Epithelial cell of proximal tubule (primary cell): ENCODE measurements around the gene CCDC85C. TPM values are rescaled to one million over a fixed set of nuclear protein-coding genes. Genes with fewer than 3 reads are reported as not detected.

Experiments
- DNase-seq: peaks from one replicate; pipeline ENCODE4 v3.0.0-alpha.2; 2011; ENCODE audit warnings: low read depth
- H3K4me3 ChIP-seq: 2 replicates; pipeline ENCODE4 v1.5.1; 2011; ENCODE audit warnings: low read depth, mild to moderate bottlenecking, low read length
- total RNA-seq: library from RNA; depleted of rRNA; stranded (reverse); fragments of >200 nt; gene quantifications from 2 replicates; pipeline ENCODE4 v1.2.3, GENCODE V29; 2015
- TF ChIP-seq, protein P1 (sequence below): conservative IDR thresholded peaks from 2 replicates; pipeline ENCODE4 v1.5.1; 2012; ENCODE audit warnings: low read depth, mild to moderate bottlenecking, low read length

Gene CCDC85C
- total RNA-seq, 1 donor from 2014 or later, result 29.6 TPM

DNA sequence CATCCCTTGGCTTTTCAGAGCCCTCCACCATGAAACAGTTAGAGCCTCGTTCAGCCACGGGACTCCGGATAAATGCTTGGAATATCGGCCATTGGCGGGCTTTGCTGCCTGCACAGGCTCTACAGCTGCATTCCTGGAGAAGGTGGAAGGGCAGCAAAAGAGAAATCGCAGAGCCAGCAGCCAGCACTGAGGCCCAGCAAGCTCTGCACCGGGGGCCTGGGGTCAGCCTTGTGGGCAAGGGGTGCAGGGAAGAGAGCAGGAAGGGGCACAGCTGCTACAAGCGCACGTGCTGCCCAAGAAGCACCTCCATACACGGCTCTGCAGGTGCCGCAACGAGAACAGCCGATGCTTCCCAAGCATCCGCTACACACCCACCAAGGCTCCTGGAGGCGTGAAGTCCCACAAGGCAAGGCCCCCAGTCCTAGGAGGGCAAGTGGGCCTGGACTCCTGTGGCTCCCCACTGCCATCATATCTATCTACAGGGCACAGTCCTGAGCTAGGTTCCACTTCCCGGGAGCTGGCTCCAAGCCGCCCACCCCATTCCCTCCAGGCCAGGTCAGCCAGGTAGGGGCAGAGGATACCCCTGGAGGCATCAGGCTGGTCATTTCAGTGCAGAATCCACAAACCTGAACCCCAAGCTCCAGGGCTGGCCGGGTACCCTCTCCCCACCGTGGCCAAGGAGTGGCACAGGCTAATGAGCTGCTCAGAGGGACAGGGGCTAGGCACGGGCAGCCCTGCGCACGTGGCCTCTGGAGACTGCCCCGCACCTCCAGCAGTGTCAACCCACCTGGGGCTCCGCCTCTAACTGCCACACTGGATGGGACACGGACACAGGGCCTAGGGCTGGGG is 82.6 kb downstream of the CCDC85C start:
- TF ChIP-seq, protein P1, sequence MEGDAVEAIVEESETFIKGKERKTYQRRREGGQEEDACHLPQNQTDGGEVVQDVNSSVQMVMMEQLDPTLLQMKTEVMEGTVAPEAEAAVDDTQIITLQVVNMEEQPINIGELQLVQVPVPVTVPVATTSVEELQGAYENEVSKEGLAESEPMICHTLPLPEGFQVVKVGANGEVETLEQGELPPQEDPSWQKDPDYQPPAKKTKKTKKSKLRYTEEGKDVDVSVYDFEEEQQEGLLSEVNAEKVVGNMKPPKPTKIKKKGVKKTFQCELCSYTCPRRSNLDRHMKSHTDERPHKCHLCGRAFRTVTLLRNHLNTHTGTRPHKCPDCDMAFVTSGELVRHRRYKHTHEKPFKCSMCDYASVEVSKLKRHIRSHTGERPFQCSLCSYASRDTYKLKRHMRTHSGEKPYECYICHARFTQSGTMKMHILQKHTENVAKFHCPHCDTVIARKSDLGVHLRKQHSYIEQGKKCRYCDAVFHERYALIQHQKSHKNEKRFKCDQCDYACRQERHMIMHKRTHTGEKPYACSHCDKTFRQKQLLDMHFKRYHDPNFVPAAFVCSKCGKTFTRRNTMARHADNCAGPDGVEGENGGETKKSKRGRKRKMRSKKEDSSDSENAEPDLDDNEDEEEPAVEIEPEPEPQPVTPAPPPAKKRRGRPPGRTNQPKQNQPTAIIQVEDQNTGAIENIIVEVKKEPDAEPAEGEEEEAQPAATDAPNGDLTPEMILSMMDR, result no peak
- DNase-seq, result no peak
- no peak overlapping the region for H3K4me3 ChIP-seq

DNA sequence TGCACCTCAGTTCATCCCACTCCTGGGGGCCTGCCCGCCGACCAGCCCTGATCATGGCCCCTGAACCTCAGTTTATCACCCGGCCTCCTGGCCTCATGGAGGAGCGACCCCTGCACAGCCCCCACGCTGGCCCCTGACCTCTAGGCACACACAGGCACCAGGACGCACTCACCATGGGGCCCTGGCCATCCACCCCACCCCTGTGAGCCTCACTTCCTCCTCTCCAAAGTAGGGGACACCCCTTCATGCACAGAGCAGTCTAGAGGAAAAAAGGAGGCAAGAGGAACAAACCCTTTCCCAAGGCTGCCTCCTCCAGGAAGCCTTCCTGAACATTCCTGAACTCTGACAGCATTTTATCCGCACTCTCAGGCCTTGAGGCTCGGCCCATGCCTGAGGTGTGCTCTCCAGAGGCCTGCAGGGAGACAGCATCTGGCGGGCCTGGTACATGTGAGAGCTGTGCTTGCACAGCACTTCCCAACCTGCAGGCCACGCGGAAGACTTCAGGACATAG is 83.4 kb downstream of the CCDC85C start:
- TF ChIP-seq, protein P1, result no peak
- no peak overlapping the region for H3K4me3 ChIP-seq
- DNase-seq, result no peak

DNA sequence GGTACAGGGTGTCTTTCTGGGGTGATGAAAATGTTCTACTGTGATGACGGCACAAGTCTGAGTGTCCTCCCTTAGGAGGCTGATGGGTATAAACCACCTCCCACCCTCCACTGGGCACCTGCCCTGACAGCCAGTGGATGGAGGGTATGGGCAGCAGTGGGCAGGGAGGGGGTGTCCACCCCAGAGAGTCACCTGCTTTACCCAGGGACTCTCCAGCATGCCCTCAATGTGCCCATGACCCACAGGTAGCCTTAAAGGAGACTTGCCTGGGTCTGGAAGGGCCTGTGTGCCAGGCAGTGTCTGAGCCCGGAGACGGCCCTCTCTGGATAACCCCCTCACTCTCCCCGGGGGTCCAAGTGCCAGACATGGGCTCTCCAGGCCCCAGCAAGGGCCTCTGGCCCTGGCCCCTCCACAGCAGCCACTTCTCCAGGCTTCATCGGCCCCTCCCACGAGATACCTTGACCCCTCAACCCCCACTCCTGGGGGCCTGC is 84.0 kb downstream of the CCDC85C start:
- TF ChIP-seq, protein P1, result no peak
- H3K4me3 ChIP-seq, result no peak overlapping the region
- no peak for DNase-seq

DNA sequence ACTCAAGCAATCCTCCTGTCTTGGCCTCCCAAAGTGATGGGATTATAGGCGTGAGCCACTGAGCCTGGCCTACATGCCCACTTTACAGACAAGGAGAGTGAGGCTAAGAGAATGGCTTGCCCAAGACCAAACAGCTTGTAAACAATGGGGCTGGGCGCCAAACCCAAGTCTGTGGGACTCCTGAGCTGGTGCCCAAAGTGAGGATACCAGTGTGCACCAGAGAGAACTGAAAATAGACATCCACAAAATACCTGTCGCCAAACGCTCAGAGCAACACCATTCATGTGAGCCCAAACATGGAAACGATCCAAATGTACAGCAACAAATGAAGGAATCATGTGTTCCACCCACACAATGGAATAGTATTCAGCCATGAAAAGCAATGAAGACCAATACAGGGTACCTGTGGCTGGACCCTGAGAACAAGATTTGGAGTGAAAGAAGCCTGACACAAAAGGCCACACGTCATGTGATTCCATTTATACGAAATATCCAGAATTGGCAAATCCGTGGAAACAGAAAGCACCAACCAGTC is 84.6 kb downstream of the CCDC85C start:
- TF ChIP-seq, protein P1, result no peak
- no peak for DNase-seq
- no peak overlapping the region for H3K4me3 ChIP-seq

DNA sequence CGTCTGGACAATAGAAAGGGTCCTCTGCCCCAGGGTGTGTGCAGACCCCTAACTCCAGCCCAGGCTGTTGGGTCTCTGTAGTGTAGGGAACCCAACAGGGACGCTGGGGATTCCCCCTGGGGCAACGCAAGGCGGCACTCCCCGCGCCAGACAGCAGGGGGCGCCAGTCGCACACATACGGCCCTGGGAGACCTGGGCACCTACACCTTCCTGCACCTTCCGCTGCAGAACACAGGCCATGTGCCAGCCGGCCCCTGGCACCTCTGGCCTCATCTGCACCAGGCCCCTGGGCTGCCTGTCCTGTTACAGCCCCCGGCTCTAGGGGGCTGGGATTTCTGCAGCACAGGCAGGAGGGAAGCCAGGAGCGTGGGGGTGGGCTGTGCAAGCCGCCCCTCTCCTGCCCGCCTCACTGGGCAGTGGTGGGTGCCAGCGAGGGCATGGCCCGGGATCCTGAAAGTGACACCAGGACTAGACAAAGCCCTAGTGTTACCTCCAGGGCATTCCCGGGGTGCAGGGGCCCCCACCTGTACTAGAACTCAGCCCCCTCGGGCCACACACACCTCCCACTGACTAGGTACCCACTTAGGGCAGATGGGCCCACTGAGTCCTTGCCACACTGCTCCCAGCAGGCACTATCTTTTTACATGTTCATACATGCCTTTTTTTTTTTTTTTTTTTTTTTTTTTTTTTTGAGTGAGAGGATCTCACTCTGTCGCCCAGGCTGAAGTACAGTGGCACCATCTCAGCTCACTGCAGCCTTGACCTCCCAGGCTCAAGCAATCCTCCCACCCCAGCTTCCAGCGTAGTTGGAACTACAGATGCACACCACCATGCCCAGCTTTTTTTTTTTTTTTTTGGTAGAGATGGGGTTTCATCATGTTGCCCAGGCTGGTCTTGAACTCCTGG is 85.3 kb downstream of the CCDC85C start:
- no peak overlapping the region for H3K4me3 ChIP-seq
- no peak for DNase-seq
- TF ChIP-seq, protein P1, result peak; percentile 91

DNA sequence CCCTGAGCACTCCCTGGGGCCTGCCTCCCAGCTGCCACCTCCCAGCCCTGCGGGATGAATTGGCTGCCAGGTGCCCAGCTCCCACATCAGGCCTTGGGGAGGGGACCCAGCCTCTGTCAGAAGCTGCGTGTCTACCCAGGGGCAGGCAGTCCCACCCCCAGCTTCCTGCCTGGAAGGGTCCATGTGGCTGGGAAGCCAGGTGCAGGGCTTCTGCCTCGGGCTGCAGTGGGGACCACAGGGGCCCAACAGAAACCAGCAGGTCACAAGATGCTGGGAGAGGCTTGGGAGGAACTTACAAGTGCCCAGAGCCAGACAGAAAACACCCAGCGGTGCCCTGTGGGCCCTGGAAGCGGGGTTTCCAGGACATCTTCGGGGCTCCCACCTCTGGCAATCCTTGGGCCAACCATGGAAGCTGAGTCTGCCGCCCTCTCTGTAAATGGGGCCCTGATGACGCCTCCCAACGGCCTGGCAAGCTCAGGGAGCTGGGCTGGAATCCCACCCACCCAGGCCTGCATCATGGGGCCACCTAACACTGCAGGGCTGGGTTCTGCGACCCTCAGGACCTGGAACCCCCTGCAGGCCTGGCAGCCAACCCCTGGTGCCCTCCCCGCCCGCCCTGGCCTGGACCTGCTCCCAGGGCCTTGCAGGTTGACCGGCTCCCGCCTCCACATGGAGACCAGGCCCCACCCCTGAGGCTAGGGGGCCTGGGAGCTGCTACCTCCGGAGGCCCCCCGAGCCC is 86.2 kb downstream of the CCDC85C start:
- H3K4me3 ChIP-seq, result no peak overlapping the region
- DNase-seq, result no peak
- TF ChIP-seq, protein P1, result no peak
